HFFc6 (cell line): Measurements from ENCODE around the gene RALBP1. TPM values are rescaled to one million over a fixed set of nuclear protein-coding genes. Genes with fewer than 3 reads are reported as not detected.

ENCODE experiments used
- DNase-seq: peaks from one replicate; pipeline ENCODE4 v3.0.0-alpha.2; 2018
- H3K27ac Mint-ChIP-seq: 2 replicates; pipeline ENCODE4 v1.8.0; 2020; ENCODE audit warnings: mild to moderate bottlenecking, mixed read lengths
- H3K27me3 Mint-ChIP-seq: 2 replicates; pipeline ENCODE4 v1.8.0; 2021; ENCODE audit warnings: mild to moderate bottlenecking, moderate library complexity, mixed read lengths; ENCODE audit not compliant: insufficient read depth
- H3K36me3 Mint-ChIP-seq: 2 replicates; pipeline ENCODE4 v1.8.0; 2021; ENCODE audit warnings: low read depth, mixed read lengths
- H3K4me1 Mint-ChIP-seq: 2 replicates; pipeline ENCODE4 v1.8.0; 2020; ENCODE audit warnings: low read depth, mixed read lengths
- H3K4me3 Mint-ChIP-seq: 2 replicates; pipeline ENCODE4 v1.8.0; 2020; ENCODE audit warnings: mild to moderate bottlenecking, moderate library complexity, mixed read lengths
- H3K9me3 Mint-ChIP-seq: 2 replicates; pipeline ENCODE4 v1.8.0; 2020; ENCODE audit warnings: mild to moderate bottlenecking, mixed read lengths
- CTCF ChIP-seq: fragments of 200-600 bp; sonication (generic); IDR thresholded peaks from 2 replicates; pipeline ENCODE4 v1.5.0; 2021; ENCODE audit warnings: antibody characterized with exemption, mild to moderate bottlenecking
- total RNA-seq, 6 experiments: library from RNA; stranded (reverse); fragmentation: NEBNext Ultra II Directional; extraction: Animal tissue kit (Norgen Biotek cat#: 25700); gene quantifications; 2 replicates in 1 of 6; 3 replicates in 5 of 6; pipeline ENCODE4 v1.2.3, GENCODE V29; 2021

Gene RALBP1
- total RNA-seq, 6 experiments from 2014 or later, result 56.9 to 62.8 (median 59.0) TPM

GRCh38 chr18:9586814-9587213 lies 111.5 kb downstream of the RALBP1 start:
- no peaks in the 10 kb centered on the region for H3K9me3 Mint-ChIP-seq

More at GRCh38 chr18:9586814-9587213, 111.5 kb downstream of the RALBP1 start:
- H3K4me3 Mint-ChIP-seq, result no peak overlapping the region
- no peak for DNase-seq
- no peaks in the 10 kb centered on the region for H3K27me3 Mint-ChIP-seq
- H3K36me3 Mint-ChIP-seq, result peaks cover 38% of the 10 kb centered on the region
- no peaks in the 10 kb centered on the region; the same call in 1 of the 2 replicates for H3K4me1 Mint-ChIP-seq
- H3K27ac Mint-ChIP-seq, result no peak overlapping the region; the same call in 1 of the 2 replicates
- no peak for TF ChIP-seq CTCF

Other genes starting within 250 kb of the RALBP1 start
- 100 to 1,000 TPM; 119 to 153 (median 138) TPM for gene TWSG1, start 140.7 kb upstream of the RALBP1 start, total RNA-seq
- 100 to 1,000 TPM in 4 of 6 experiments, 10 to 100 TPM in 2; 83.0 to 107 (median 103) TPM for gene PPP4R1, start 139.0 kb downstream of the RALBP1 start, total RNA-seq
- 10 to 100 TPM; 29.4 to 47.5 (median 43.5) TPM for gene RAB31, start 232.8 kb downstream of the RALBP1 start, total RNA-seq